Stimulated activated naive CD8-positive, alpha-beta T cell treated with anti-CD3 and anti-CD28 coated beads, Interleukin-15, amount 100 ng/mL, for 72 hours (primary cell): ENCODE results near the gene CDT1.
"Not testable (repeated sequence)": the region's sequence is repeated elsewhere in the genome, so short reads cannot be mapped to it uniquely, and the experiment has no call there.

Experiments
- ATAC-seq: fragments of 150-1000 bp; cut with Tn5 transposase; 2 replicates; pipeline ENCODE4 v1.10.0; 2021; ENCODE audit warnings: mild to moderate bottlenecking, moderate library complexity
- DNase-seq, 2 donors: peaks; one replicate each; pipeline ENCODE4 v3.0.0; 2021 to 2022
- H3K27ac Mint-ChIP-seq, 2 donors: one replicate each; pipeline ENCODE4 v1.8.0; 2022; ENCODE audit warnings: mild to moderate bottlenecking in 2 of 2, mixed read lengths in 2 of 2, moderate library complexity in 2 of 2
- H3K27me3 Mint-ChIP-seq: one replicate; pipeline ENCODE4 v1.8.0; 2022; ENCODE audit warnings: mixed read lengths
- H3K4me1 Mint-ChIP-seq: one replicate; pipeline ENCODE4 v1.8.0; 2022; ENCODE audit warnings: mild to moderate bottlenecking, mixed read lengths
- H3K4me3 Mint-ChIP-seq, 2 donors: one replicate each; pipeline ENCODE4 v1.8.0; 2022; ENCODE audit warnings: mild to moderate bottlenecking in 2 of 2, mixed read lengths in 2 of 2, moderate library complexity in 1 of 2
- H3K9me3 Mint-ChIP-seq, 2 donors: one replicate each; pipeline ENCODE4 v1.8.0; 2022; ENCODE audit warnings: mixed read lengths in 2 of 2

CDT1 gene

GRCh38 chr16:88763502-88764053 lies 40.0 kb upstream of the CDT1 start:
- no peak overlapping the region for H3K4me3 Mint-ChIP-seq
- H3K27me3 Mint-ChIP-seq: no peaks in the 10 kb centered on the region
- no peak overlapping the region for H3K27ac Mint-ChIP-seq
- ATAC-seq: no peak
- peaks cover 34% of the 10 kb centered on the region for H3K4me1 Mint-ChIP-seq
- DNase-seq: no peak
- no peaks in the 10 kb centered on the region for H3K9me3 Mint-ChIP-seq

- DNase-seq (no peak), ATAC-seq (no peak)
- no peak overlapping the region for H3K27ac Mint-ChIP-seq
- no peaks in the 10 kb centered on the region for H3K27me3 Mint-ChIP-seq
- no peaks in the 10 kb centered on the region for H3K9me3 Mint-ChIP-seq
- H3K4me3 Mint-ChIP-seq: no peak overlapping the region
- H3K4me1 Mint-ChIP-seq: peaks cover 31% of the 10 kb centered on the region
These were observed 39.5 kb upstream of the CDT1 start for GRCh38 chr16:88764080-88764479.

- Mint-ChIP-seq H3K4me1 (peaks cover 33% of the 10 kb centered on the region), H3K4me3 (no peak overlapping the region), H3K9me3 (no peaks in the 10 kb centered on the region), H3K27me3 (no peaks in the 10 kb centered on the region), H3K27ac (no peak overlapping the region)
- ATAC-seq: no peak
- DNase-seq: no peak
These were observed 38.7 kb upstream of the CDT1 start for GRCh38 chr16:88764913-88765349.

DNA sequence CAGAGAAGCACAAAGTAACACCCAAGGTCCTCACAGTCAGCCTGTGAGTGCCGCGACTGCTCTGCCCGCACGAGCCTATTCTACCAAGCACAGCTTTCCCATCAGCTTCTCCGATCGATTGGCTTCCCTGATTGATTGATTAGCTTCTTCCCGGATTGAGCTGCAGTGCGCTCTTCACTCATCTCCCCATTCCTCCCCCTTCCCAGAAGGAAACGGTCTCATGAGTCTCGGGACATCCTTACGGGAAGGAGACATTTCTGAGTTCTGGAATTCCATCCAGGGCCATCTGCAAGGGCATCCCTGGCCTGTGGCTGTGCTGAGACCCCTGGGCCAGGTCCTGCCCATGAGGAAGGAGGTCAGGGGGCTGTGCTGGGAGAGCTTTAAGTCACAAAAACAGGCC lies 36.6 kb upstream of the CDT1 start:
- DNase-seq: no peak
- Mint-ChIP-seq H3K4me3 (no peak overlapping the region), H3K27me3 (no peaks in the 10 kb centered on the region), H3K4me1 (peaks cover 50% of the 10 kb centered on the region), H3K27ac (peak overlapping the region; percentile 59 to 67), H3K9me3 (no peaks in the 10 kb centered on the region)
- ATAC-seq: no peak

GRCh38 chr16:88767546-88768070 lies 36.0 kb upstream of the CDT1 start:
- DNase-seq: no peak
- H3K4me1 Mint-ChIP-seq: peaks cover 53% of the 10 kb centered on the region
- peak overlapping the region in 1 of 2 donors; percentile 67 for H3K27ac Mint-ChIP-seq
- no peak overlapping the region for H3K4me3 Mint-ChIP-seq
- H3K9me3 Mint-ChIP-seq: no peaks in the 10 kb centered on the region
- ATAC-seq: no peak
- no peaks in the 10 kb centered on the region for H3K27me3 Mint-ChIP-seq

DNA sequence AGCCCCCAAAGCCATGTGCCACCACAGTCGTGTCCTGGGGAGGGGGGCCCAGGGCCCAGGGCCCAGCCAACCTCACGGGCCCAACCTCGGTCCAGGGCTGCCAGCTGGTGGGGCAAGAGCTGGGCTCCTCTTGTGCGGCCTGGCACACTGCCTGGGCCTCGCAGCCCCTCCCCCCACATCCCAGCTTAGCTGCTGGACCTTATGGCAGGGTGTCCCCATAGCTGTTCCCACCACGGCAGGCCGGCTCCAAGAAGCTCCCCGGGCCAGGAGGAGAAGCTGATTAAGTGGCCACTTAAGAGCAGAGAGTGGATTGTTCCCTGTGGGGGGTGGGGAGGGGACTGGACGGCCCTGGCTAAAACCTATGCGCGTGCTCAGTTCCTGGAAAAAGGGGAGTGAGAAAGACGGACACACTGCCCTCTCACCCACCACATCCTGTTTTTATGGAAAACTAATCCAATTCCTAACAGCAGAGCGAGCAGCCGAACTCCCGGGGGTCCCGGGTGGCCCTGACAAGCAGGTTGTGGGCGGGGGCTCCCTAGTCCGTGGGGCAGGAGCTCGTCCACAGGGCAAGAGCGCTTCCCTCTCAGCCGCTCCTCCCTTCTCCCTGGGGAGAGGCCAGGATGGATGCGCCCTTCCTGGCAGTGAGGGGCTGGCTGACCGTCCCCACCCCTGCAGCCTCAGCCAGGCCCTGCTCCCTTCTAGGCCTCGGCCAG lies 35.4 kb upstream of the CDT1 start:
- peaks cover 54% of the 10 kb centered on the region for H3K4me1 Mint-ChIP-seq
- H3K27me3 Mint-ChIP-seq: no peaks in the 10 kb centered on the region
- no peak overlapping the region for H3K4me3 Mint-ChIP-seq
- DNase-seq (no peak), ATAC-seq (no peak)
- H3K27ac Mint-ChIP-seq: no peak overlapping the region
- H3K9me3 Mint-ChIP-seq: no peaks in the 10 kb centered on the region

DNA sequence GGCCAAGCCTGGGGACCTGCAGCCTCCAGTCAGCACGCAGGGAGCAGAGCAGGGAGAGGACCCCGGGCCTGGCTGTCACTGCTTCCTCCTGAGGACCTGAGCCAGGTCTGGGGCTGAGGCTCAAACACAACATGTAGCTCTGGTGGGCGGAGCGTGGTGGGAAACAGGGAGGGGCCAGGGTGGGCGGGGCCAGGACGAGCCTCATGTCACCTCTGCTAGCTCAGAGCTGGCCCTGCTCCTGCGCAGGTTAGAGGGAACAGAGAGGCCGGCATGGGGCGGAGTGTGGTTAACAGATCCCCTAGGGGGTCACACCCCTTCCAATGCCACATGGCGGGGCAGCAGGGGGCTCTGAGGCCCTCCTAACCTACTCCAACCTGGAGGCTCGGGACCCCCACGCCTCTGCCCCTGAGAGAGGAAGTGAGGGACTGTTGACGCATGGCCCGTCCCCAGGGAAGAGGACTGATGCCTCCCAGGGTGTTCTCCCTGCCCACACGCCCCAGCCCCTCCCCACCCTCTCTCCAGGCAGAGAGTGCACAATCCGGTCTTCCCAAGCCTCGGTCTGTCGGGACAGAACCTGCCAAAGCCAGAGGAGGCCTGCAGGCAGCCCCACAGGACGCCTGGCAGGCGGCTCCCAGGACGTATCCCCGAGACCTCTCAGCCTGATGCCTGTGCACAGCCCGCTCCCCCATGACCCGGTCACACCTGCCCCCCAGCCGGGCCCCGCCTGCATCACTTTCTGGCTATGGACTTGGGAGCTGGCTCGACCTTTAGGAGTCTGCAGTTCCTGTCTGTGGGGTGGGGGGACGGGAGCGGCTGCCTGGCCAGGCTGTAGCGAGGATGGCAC lies 33.8 kb upstream of the CDT1 start:
- ATAC-seq (peak; percentile 27), DNase-seq (no peak)
- H3K27ac Mint-ChIP-seq: peak overlapping the region in 1 of 2 donors; percentile 35
- no peaks in the 10 kb centered on the region for H3K9me3 Mint-ChIP-seq
- no peak overlapping the region for H3K4me3 Mint-ChIP-seq
- no peaks in the 10 kb centered on the region for H3K27me3 Mint-ChIP-seq
- H3K4me1 Mint-ChIP-seq: peaks cover 69% of the 10 kb centered on the region

GRCh38 chr16:88770461-88771293 lies 32.9 kb upstream of the CDT1 start:
- Mint-ChIP-seq H3K4me1 (peaks cover 69% of the 10 kb centered on the region), H3K4me3 (peak overlapping the region; percentile 41 to 54), H3K27ac (peak overlapping the region; percentile 79 to 81), H3K27me3 (no peaks in the 10 kb centered on the region), H3K9me3 (no peaks in the 10 kb centered on the region)
- ATAC-seq (peak; percentile 86), DNase-seq (peak; percentile 21 to 52)

DNA sequence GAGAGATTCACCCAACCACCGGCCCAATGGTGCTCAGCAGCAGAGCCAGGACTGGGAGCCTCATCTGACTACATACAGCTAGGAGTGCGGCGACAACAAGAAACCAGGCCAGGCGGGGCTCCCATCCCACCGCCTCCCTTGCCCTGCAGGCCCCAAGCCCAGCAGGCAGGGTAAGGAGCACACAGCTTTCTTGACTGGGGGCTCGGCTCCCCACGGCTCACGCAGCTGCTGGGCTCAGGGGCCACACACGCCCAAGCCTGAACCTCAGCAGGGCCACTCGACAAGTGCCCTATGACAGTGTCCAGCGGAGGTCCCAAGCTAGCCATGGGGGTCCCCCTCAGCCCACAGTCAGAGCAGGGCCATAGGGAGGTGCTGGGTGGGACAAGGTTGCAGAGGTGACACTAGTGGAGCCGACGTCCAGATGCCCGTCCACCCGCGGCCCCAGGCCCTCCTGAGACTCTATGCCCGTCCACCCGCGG lies 32.3 kb upstream of the CDT1 start:
- Mint-ChIP-seq H3K4me1 (peaks cover 62% of the 10 kb centered on the region), H3K9me3 (no peaks in the 10 kb centered on the region), H3K4me3 (peak overlapping the region; percentile 41 to 54), H3K27ac (peak overlapping the region; percentile 79 to 81), H3K27me3 (no peaks in the 10 kb centered on the region)
- DNase-seq (no peak), ATAC-seq (no peak)

GRCh38 chr16:88771781-88772180 lies 31.8 kb upstream of the CDT1 start:
- peaks cover 58% of the 10 kb centered on the region for H3K4me1 Mint-ChIP-seq
- not testable (repeated sequence) for DNase-seq, H3K9me3 Mint-ChIP-seq, H3K27ac Mint-ChIP-seq, H3K27me3 Mint-ChIP-seq, ATAC-seq, H3K4me3 Mint-ChIP-seq

- H3K27me3 Mint-ChIP-seq: no peaks in the 10 kb centered on the region
- no peaks in the 10 kb centered on the region for H3K9me3 Mint-ChIP-seq
- ATAC-seq (no peak), DNase-seq (no peak)
- no peak overlapping the region for H3K4me3 Mint-ChIP-seq
- H3K27ac Mint-ChIP-seq: peak overlapping the region; percentile 46 to 91
- H3K4me1 Mint-ChIP-seq: peaks cover 56% of the 10 kb centered on the region
These were observed 30.4 kb upstream of the CDT1 start for GRCh38 chr16:88772871-88773811.

GRCh38 chr16:88773812-88774291 lies 29.7 kb upstream of the CDT1 start:
- no peak for DNase-seq

DNA sequence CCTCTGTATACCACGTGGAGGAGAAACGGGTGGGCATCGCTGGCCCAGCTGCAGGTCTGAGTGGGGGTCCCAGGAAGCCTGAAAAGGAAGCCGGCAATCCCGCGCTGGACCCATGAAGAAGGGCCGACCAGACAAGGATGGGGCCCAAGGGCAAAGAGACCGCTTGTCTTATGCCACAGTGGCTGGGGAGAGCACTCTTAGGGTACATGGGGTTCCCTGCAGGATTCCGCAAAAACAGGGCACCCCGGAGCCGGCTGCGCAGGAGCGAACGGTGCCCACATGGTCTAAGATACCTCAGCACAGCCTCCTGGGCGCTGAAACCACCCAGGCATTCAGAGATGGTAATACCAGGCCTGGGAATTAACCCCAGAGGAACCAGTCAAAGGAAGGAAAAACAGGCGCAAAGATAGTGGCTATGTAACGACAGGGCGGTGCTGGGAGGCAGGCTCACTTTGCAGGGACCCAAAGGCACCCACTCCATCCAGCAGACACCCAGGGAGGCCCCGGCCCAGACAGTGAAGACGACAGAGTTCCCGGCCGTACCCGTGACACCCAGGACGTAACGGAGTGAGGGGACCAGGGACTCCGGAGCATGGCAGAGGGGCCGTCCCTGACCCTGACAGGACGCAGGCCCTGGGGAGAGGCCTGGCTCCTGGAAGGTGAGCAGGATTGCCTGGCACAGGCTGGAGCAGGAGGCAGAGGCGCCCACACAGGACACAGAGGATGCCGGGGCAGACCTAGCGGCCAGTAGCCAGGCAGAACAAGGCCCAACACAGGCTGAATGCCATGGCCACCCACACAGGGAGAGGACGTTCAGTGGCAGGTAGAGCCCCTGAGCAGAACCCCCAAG lies 28.8 kb upstream of the CDT1 start:
- Mint-ChIP-seq H3K9me3 (no peaks in the 10 kb centered on the region), H3K27ac (peak overlapping the region in 1 of 2 donors; percentile 71), H3K4me3 (no peak overlapping the region), H3K4me1 (peaks cover 64% of the 10 kb centered on the region), H3K27me3 (no peaks in the 10 kb centered on the region)
- DNase-seq: no peak
- ATAC-seq: no peak

More at GRCh38 chr16:88773812-88774291, 29.7 kb upstream of the CDT1 start:
- H3K27me3 Mint-ChIP-seq: no peaks in the 10 kb centered on the region
- ATAC-seq: no peak
- H3K9me3 Mint-ChIP-seq: no peaks in the 10 kb centered on the region
- peaks cover 63% of the 10 kb centered on the region for H3K4me1 Mint-ChIP-seq
- H3K4me3 Mint-ChIP-seq: no peak overlapping the region
- H3K27ac Mint-ChIP-seq: no peak overlapping the region
